Thymus (tissue), 2 donors: ENCODE measurements around the gene LUC7L. TPM values are rescaled to one million over a fixed set of nuclear protein-coding genes. Genes with fewer than 3 reads are reported as not detected.

Experiments
- polyA plus RNA-seq: library from polyadenylated mRNA; stranded (reverse); fragments of 200-250 nt; gene quantifications from one replicate; pipeline ENCODE4 v1.2.3, GENCODE V29; 2013
- total RNA-seq: library from RNA; stranded (reverse); fragments of 120-200 nt; gene quantifications from one replicate; pipeline ENCODE4 v1.2.4, GENCODE V29; 2013
- donor health status: healthy.

Gene LUC7L
- total and polyA plus RNA-seq, 2 donors = 64.7 to 458 TPM

Other genes starting within 250 kb of the LUC7L start
- 8.6 TPM for gene POLR3K, start 175.8 kb downstream of the LUC7L start, total RNA-seq
- gene POLR3K, start 175.8 kb downstream of the LUC7L start, polyA plus RNA-seq = 10.6 TPM
- 33.7 TPM for gene SNRNP25, start 175.6 kb downstream of the LUC7L start, total RNA-seq
- 23.3 TPM for gene SNRNP25, start 175.6 kb downstream of the LUC7L start, polyA plus RNA-seq
- gene RHBDF1, start 156.8 kb downstream of the LUC7L start, total RNA-seq = 1.9 TPM
- 10.7 TPM for gene RHBDF1, start 156.8 kb downstream of the LUC7L start, polyA plus RNA-seq
- gene MPG, start 151.2 kb downstream of the LUC7L start, total RNA-seq = 45.1 TPM
- gene MPG, start 151.2 kb downstream of the LUC7L start, polyA plus RNA-seq = 58.1 TPM
- 2.8 TPM for gene NPRL3, start 90.8 kb downstream of the LUC7L start, total RNA-seq
- 16.7 TPM for gene NPRL3, start 90.8 kb downstream of the LUC7L start, polyA plus RNA-seq
- 3.2 TPM for gene HBZ, start 76.8 kb downstream of the LUC7L start, total RNA-seq
- 0.34 TPM for gene HBZ, start 76.8 kb downstream of the LUC7L start, polyA plus RNA-seq
- 25.3 TPM for gene HBM, start 63.5 kb downstream of the LUC7L start, total RNA-seq
- gene HBM, start 63.5 kb downstream of the LUC7L start, polyA plus RNA-seq = not detected
- gene HBA2, start 56.6 kb downstream of the LUC7L start, total RNA-seq = 595 TPM
- gene HBA2, start 56.6 kb downstream of the LUC7L start, polyA plus RNA-seq = 19.8 TPM
- gene HBA1, start 52.8 kb downstream of the LUC7L start, total RNA-seq = 222 TPM
- gene HBA1, start 52.8 kb downstream of the LUC7L start, polyA plus RNA-seq = 9.9 TPM
- gene HBQ1, start 49.0 kb downstream of the LUC7L start, total RNA-seq = 1.9 TPM
- gene HBQ1, start 49.0 kb downstream of the LUC7L start, polyA plus RNA-seq = 0.30 TPM
- gene FAM234A, start 5.4 kb upstream of the LUC7L start, total RNA-seq = 12.7 TPM
- 28.3 TPM for gene FAM234A, start 5.4 kb upstream of the LUC7L start, polyA plus RNA-seq
- gene RGS11, start 46.5 kb upstream of the LUC7L start, total RNA-seq = not detected
- 1.3 TPM for gene RGS11, start 46.5 kb upstream of the LUC7L start, polyA plus RNA-seq
- gene ARHGDIG, start 51.1 kb upstream of the LUC7L start, total RNA-seq = 0.09 TPM
- 0.52 TPM for gene ARHGDIG, start 51.1 kb upstream of the LUC7L start, polyA plus RNA-seq
- gene PDIA2, start 53.7 kb upstream of the LUC7L start, total RNA-seq = 0.14 TPM
- gene PDIA2, start 53.7 kb upstream of the LUC7L start, polyA plus RNA-seq = 1.8 TPM
- gene AXIN1, start 123.3 kb upstream of the LUC7L start, total RNA-seq = 20.0 TPM
- gene AXIN1, start 123.3 kb upstream of the LUC7L start, polyA plus RNA-seq = 24.1 TPM
- 64.2 TPM for gene MRPL28, start 141.1 kb upstream of the LUC7L start, total RNA-seq
- 79.4 TPM for gene MRPL28, start 141.1 kb upstream of the LUC7L start, polyA plus RNA-seq
- 22.1 TPM for gene PGAP6, start 152.5 kb upstream of the LUC7L start, total RNA-seq
- gene PGAP6, start 152.5 kb upstream of the LUC7L start, polyA plus RNA-seq = 47.4 TPM
- 57.1 TPM for gene NME4, start 167.8 kb upstream of the LUC7L start, total RNA-seq
- 34.4 TPM for gene NME4, start 167.8 kb upstream of the LUC7L start, polyA plus RNA-seq
- gene DECR2, start 172.4 kb upstream of the LUC7L start, total RNA-seq = 4.5 TPM
- gene DECR2, start 172.4 kb upstream of the LUC7L start, polyA plus RNA-seq = 14.2 TPM
- 6.8 TPM for gene RAB11FIP3, start 196.2 kb upstream of the LUC7L start, total RNA-seq
- 26.7 TPM for gene RAB11FIP3, start 196.2 kb upstream of the LUC7L start, polyA plus RNA-seq